Omental fat pad (tissue), 4 donors: Measurements from ENCODE around the gene TRERF1. TPM values are rescaled to one million over a fixed set of nuclear protein-coding genes. Genes with fewer than 3 reads are reported as not detected.
A peak's percentile ranks its signal among the peaks of the same experiment; 100 is the strongest.
"Not testable (repeated sequence)": the region's sequence is repeated elsewhere in the genome, so short reads cannot be mapped to it uniquely, and the experiment has no call there.

Experiments
- ATAC-seq: fragments of 150-250 bp; one replicate; pipeline ENCODE4 v1.9.1; 2016; ENCODE audit warnings: mild to moderate bottlenecking, moderate library complexity; ENCODE audit not compliant: low FRiP score
- DNase-seq: peaks from one replicate; pipeline ENCODE4 v3.0.0-alpha.2; 2019; ENCODE audit warnings: low spot score
- CTCF ChIP-seq, 3 donors: fragments of 450-650 bp; IDR thresholded peaks; one replicate each; pipeline ENCODE4 v1.5.1; 2016 to 2017; ENCODE audit warnings: antibody characterized with exemption in 3 of 3, mild to moderate bottlenecking in 3 of 3, moderate library complexity in 2 of 3
- total RNA-seq, 4 donors: library from RNA; depleted of rRNA; stranded (reverse); fragments of >200 nt; gene quantifications; one replicate each; pipeline ENCODE4 v1.1.0, GENCODE V29; 2016

The TRERF1 gene
- total RNA-seq, 4 donors from 2014 or later, result 2.0 to 10.2 (median 2.6) TPM

DNA sequence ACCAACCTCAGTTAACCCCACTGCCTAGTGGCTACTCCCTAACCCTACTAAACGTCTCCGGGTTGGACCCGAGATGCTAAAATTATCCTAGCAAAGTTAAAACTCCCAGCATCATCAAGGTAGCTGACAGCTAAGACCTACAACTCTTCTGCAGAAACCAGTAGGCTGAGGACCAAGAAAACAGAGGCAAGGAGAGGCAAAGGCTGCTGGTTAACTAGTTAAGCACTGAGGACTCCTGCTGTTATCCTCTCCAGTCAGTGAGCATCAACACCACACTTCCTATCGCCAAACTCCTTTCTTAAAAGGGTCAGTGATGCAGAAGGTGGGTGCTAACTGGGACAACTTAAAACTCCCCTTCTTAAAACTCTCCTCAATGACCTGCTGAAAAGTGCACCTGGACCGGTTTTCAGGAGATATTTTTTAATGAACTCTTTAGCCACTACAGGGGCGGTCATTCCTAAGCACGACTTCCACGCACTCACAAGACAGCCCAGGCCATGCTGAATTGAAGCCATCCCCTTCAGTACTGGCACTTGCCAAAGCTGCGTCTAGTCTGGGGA lies 1.7 kb downstream of the TRERF1 start:
- ATAC-seq (no peak), DNase-seq (no peak)
- TF ChIP-seq CTCF (IDR thresholded peaks at IDR 0.05), result no peak

DNA sequence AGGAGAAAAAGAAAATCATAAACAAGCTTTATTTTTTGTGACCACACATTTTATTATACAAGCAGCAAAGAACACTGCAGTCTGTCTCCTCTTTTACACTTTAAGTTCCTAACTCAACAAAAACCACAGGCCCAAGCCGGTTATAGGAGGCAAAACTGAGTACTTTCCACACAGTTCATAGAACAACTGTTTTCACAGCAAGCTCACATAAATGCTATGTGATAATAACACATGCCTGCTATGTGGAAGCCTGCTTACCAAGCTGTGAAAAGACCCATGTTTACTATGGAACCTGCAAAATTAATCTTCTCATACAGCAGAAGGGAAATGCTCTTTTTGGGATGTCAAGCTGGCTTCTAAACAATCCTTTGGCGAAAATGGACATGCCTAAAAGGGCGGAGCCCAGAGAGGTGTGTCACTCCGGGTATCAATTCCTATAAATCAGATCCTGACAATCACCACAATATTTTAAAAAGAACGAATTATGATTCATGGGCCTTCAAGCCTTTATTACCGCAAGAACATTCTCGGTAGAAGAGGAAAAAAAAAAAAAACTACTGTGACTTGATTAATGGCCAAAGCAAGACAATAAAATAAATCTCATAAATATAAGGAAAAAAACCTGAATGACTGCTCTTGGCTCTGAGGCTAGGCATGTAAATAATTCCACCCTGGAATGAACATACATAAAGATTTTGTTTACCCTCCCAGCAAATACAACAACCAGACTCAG lies 2.6 kb downstream of the TRERF1 start:
- no peak for DNase-seq
- no peak for ATAC-seq
- TF ChIP-seq CTCF (IDR thresholded peaks at IDR 0.05), result no peak

DNA sequence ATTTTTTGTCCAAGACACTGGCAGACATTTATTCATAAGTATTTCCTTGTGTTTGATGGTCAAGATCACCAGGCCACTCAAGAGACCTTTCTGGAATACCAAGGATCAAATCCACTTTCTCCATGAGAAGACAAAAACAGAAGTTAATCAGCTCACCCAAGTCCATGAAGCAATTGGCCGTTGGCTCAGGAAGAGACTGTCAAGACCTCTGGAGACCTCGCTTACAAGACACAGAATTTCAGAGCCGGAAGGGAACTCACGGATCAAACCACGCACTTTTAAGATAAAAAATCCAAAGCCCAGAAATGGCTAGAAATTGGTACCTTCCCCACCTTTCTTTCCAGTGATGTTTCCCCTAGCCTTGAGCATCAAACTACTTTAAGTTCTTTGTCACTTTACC lies 3.3 kb downstream of the TRERF1 start:
- DNase-seq (no peak), ATAC-seq (no peak)
- TF ChIP-seq CTCF (IDR thresholded peaks at IDR 0.05), result no peak

DNA sequence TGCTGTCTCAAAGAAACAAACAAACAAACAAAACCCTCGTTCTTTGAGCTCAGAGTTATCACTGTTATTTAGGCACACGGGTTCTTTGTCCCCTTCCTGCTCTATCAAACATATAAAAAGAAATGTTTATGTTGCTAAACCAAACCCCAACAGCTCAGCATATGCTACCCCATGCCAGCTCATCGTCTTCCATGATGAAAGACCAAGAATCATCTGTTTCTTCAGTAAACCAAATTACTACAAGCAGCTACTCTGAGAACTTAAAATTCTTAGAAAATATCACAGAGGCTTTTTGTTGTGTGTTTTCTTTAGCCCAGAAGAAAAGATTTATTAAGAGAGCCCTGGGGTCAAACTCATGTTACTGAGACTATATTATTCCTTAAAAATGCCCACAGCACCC lies 4.7 kb downstream of the TRERF1 start:
- ATAC-seq (no peak), DNase-seq (no peak)
- TF ChIP-seq CTCF (IDR thresholded peaks at IDR 0.05), result no peak

- TF ChIP-seq CTCF (IDR thresholded peaks at IDR 0.05), result no peak
- DNase-seq, result no peak
- no peak for ATAC-seq
Observed at GRCh38 chr6:42446370-42446769, 5.4 kb downstream of the TRERF1 start.

- not testable (repeated sequence) for ATAC-seq, DNase-seq
Observed at GRCh38 chr6:42445955-42446354, 5.8 kb downstream of the TRERF1 start.

DNA sequence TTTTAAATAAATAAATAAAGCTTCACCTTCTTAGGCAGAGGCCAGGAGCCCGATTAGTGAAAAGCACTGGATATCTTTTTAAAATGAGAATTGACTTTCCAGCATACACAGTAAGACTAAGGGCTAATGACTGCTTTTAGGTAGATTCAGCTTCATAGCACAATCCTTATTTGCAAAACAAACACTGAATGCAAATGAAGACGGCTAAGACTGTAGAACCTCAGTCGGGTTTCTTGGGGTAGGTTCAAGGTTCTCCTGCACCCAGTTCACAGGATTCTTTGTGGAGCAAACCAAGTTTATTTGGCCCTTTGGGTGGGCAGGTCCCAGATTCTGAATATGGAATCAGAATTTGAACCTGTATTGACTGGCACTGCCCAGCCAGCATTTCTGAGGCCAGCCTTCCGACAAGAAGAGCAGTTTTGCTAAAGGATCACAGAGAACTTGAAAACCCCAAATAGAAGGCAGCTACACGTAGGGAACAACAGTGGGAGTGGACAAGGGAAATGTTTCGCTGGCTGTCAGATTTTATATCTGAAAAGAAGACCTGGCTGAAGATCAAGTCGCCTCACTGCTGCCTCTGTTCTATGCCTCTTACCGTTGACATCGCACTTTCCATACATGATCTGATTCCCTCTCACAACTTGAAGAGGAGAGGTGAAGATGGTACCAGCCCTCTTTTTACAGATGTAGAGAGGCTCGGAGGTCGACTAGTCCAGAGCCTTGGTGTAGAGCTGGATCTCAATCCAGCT lies 8.2 kb downstream of the TRERF1 start:
- TF ChIP-seq CTCF (IDR thresholded peaks at IDR 0.05), result no peak
- ATAC-seq (peak; percentile 41), DNase-seq (no peak)
